Fibroblast of skin of right biceps (primary cell): ENCODE data around the gene ELP4.
"Not testable (repeated sequence)": the region's sequence is repeated elsewhere in the genome, so short reads cannot be mapped to it uniquely, and the experiment has no call there.

Experiments
- DNase-seq: peaks from one replicate; pipeline ENCODE4 v3.0.0-alpha.2; 2013

Gene ELP4

GRCh38 chr11:31712851-31713250, 203.3 kb downstream of the ELP4 start:
- no peak for DNase-seq

- DNase-seq, result no peak
These were observed 205.3 kb downstream of the ELP4 start for GRCh38 chr11:31714840-31715239.

- DNase-seq, result no peak
These were observed 210.7 kb downstream of the ELP4 start for GRCh38 chr11:31720225-31720624.

- DNase-seq, result no peak
These were observed 211.3 kb downstream of the ELP4 start for GRCh38 chr11:31720671-31721365.

- DNase-seq, result no peak
These were observed 213.2 kb downstream of the ELP4 start for GRCh38 chr11:31722754-31723153.

GRCh38 chr11:31725176-31725575, 215.6 kb downstream of the ELP4 start:
- DNase-seq, result peak; percentile 8

- DNase-seq, result no peak
These were observed 218.9 kb downstream of the ELP4 start for GRCh38 chr11:31728432-31728831.

- no peak for DNase-seq
These were observed 230.6 kb downstream of the ELP4 start for GRCh38 chr11:31740131-31740530.

- not testable (repeated sequence) for DNase-seq
These were observed 231.3 kb downstream of the ELP4 start for GRCh38 chr11:31740731-31741368.

- DNase-seq, result no peak
These were observed 238.0 kb downstream of the ELP4 start for GRCh38 chr11:31747581-31747980.

GRCh38 chr11:31757260-31757835, 247.8 kb downstream of the ELP4 start:
- DNase-seq, result no peak

GRCh38 chr11:31761636-31762035, 252.1 kb downstream of the ELP4 start:
- DNase-seq, result no peak

GRCh38 chr11:31763296-31763695, 253.7 kb downstream of the ELP4 start:
- DNase-seq, result no peak

GRCh38 chr11:31764261-31764660, 254.7 kb downstream of the ELP4 start:
- no peak for DNase-seq

- DNase-seq, result no peak
These were observed 255.2 kb downstream of the ELP4 start for GRCh38 chr11:31764766-31765165.

- no peak for DNase-seq
These were observed 257.5 kb downstream of the ELP4 start for GRCh38 chr11:31767066-31767465.

- no peak for DNase-seq
These were observed 258.1 kb downstream of the ELP4 start for GRCh38 chr11:31767685-31768084.

- DNase-seq, result no peak
These were observed 259.4 kb downstream of the ELP4 start for GRCh38 chr11:31768749-31769640.

- no peak for DNase-seq
These were observed 260.6 kb downstream of the ELP4 start for GRCh38 chr11:31770011-31770700.

- DNase-seq, result no peak
These were observed 262.8 kb downstream of the ELP4 start for GRCh38 chr11:31772412-31772811.

GRCh38 chr11:31779374-31779791, 269.8 kb downstream of the ELP4 start:
- peak; percentile 87 for DNase-seq

GRCh38 chr11:31780078-31780477, 270.5 kb downstream of the ELP4 start:
- DNase-seq, result no peak
